Endometrium (tissue), 2 donors: ENCODE results near the gene VSTM2B.
"Not testable (repeated sequence)": the region's sequence is repeated elsewhere in the genome, so short reads cannot be mapped to it uniquely, and the experiment has no call there.

Source experiments
- FAIRE-seq: peaks from 2 replicates; lab custom pipeline; 2012; peaks lifted over from hg19 to GRCh38; lab: Jason Lieb, UNC
- donor health status: control.
- donor health status: control.

The VSTM2B gene

GRCh38 chr19:29525901-29526729 is at the start of gene VSTM2B:
VSTM2B (plus strand) TSS chr19:29525994; CDS start chr19:29526584, 590 bp downstream.
- FAIRE-seq = no peak

DNA sequence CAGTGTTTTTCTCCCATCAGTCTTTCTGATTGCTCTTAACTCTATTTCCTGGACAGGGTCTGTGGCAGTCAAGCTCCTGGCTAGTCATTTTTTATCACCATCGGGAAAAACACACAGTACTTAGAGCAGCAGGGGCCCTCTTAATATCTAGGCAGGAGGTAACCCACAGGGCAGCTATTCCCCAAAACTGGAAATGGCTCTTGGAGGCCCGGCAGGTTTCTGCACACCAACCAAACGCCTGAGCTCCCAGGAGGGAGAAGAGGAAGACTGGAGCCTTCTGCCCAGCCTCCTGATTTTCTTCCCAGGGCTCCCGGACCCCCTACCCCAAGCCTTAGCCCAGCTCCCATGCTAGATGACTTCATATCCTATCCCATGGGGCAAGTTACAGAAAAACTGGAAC is 49.3 kb upstream of the VSTM2B start:
- no peak for FAIRE-seq

DNA sequence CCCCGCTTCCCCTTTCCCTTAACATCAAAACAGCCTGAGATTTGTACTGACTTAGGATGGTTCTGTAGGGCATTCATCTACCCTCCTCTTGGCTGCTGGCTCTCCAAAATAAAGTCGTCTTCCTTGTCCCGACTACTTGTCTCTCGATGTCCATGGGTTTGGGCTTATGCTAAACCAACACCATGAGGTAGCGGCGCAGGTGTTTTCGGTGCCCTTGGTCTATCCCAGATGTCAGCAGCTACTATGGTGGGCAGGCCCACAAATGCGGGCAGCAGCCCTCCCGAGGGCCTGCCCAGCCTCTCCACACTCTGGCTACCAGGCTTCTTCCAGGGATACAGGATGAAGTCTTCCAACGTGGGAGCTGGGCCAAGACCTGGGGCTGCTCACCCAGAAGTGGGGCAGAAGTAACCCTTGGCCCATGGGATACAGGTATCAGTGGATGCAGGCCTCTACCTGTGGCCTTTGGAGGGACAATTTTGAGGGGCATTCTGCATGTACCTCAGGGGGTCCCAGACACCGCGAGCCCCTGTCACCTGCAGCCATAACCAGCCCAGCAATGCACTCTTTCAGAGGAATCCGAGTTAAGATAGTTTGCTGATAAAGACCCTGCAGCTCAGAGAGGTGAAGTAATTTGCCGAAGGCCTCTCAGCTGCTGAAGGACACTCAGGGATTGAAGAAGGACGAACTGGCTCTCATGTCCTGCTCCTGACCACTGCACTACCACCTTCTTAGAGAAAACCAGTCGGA is 47.8 kb upstream of the VSTM2B start:
- FAIRE-seq = no peak

GRCh38 chr19:29478578-29479565 is 46.9 kb upstream of the VSTM2B start:
- FAIRE-seq = no peak

DNA sequence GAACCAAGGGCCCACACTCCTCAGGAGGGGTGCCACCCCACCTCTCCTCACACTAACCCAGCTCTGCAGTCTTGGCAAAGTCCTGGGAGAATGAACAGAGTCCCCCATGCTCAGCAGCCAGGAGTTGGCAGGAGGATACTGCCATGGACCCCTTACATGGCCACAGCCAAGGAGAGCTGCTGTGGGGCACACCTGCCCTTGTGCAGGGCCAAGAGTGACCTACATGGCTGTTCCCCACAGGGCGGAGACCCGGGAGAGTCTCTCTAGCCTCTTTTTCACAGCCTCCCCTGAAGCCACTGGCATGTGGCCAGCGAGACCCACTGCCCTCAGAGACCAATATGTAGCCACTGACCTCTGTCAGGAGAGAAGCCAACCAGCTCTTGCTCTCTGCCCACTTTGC is 45.9 kb upstream of the VSTM2B start:
- no peak for FAIRE-seq

GRCh38 chr19:29480507-29480906 is 45.3 kb upstream of the VSTM2B start:
- FAIRE-seq = no peak

DNA sequence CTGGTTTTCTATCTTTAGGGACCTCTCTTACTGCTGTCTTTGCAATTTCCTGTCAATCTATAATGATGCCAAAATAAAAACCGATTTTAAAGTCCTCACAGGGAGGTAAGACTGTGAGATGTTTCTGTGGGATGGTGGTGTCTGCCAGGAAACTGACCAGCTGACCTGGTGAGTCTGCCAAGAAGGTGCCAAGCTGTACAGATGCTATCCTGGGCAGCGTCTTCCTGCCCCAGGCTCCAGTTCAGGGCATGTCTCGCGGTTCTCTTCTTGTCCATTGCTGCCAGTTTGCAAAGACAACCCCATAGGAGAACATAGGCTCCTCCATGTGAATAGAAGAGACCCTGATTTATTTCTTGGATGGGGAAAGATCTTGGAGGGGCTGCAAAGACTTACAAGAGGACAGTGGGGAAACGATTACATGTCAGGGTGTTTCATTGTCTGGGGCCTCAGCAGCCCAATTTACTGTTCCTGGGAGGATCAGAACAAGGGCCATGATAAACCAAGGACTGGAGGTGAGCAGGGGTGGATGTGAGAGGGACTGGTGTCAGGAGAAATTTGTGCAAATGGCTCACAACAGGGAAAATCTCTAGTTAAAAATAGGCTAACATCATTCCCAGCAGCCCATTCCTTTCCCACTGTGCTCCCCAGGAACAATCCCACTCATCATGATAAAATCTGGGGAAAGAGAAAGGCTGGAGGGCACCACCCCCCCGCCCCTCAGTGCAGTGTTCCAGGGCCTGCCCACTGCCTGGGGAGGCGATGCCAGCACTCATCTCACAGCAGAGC is 42.7 kb upstream of the VSTM2B start:
- FAIRE-seq = no peak

GRCh38 chr19:29483641-29483920 is 42.2 kb upstream of the VSTM2B start:
- FAIRE-seq = no peak

DNA sequence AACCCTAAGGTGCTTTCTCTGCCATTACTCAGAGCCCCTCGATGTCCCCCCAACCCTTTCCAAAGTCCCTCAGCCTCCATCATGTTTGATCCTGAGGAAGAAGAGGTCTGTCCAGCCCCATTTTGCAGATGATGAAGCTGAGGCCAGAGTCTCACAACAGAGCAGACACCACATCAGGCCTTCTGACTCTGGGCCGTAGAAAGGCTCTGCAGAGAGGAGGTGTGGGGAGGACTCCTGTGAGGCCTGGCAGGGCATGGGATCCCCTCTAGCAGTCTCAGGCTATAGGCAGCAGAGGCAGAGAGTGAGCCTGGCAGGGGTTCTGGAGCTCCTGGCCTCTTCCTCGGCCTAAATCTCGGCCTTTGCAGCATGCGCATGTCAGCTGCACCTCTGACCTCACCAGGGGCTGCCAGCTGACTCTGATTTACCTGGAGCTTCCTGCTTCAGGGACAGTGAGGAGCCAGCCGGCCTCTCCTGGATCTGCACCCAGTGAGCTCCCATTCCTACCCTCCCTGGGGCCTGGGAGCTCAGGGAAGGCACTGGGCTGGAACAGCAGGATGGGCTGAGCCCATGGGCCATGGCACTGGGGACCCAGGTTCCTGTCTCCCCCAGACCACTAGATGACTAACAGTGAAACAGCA is 41.7 kb upstream of the VSTM2B start:
- FAIRE-seq = no peak

DNA sequence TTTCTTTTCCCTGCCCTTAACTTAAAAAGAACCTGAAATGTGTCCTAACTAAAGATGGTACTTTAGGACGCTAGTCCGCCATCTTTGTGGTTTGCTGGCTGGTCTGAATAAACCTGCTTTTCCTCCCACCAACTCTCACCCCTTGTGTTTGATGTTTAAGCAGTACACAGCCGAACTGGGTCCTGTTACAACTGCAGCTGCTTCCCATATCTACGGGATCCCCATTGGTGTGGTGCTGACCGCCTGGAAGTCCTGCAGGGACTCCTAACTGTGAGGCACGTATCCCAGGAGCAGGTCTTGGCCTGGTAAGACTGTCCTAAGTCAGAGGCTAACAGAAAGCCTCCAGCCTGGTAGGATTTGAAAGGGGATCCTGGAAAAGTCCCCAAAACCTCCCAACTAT is 40.9 kb upstream of the VSTM2B start:
- no peak for FAIRE-seq

GRCh38 chr19:29485293-29485692 is 40.5 kb upstream of the VSTM2B start:
- no peak for FAIRE-seq

- FAIRE-seq = not testable (repeated sequence)
Observed at GRCh38 chr19:29486961-29487360, 38.8 kb upstream of the VSTM2B start.

GRCh38 chr19:29487432-29487831 is 38.4 kb upstream of the VSTM2B start:
- no peak for FAIRE-seq

- no peak for FAIRE-seq
Observed at GRCh38 chr19:29488316-29488715, 37.5 kb upstream of the VSTM2B start.

GRCh38 chr19:29489172-29489951 is 36.4 kb upstream of the VSTM2B start:
- FAIRE-seq = no peak

DNA sequence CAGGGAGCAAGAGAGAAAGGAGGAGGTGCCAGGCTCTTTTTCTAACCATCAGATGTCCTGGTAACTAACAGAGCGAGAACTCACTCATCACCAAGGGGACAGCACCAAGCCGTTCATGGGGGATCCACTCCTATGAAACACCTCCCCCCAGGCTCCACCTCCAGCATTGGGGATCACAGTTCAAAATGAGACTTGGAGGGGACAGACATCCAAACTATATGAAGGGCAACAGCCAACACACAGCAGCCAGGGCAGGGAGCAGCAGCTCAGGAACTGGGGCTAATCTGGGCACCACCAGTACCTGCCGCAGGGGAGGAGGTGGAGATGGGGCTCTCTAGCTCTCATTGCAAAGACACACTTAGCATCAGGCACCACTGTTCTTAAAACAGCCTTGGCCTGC is 34.3 kb upstream of the VSTM2B start:
- FAIRE-seq = no peak

- FAIRE-seq = no peak
Observed at GRCh38 chr19:29491995-29492577, 33.7 kb upstream of the VSTM2B start.

- no peak for FAIRE-seq
Observed at GRCh38 chr19:29492769-29493168, 33.0 kb upstream of the VSTM2B start.

DNA sequence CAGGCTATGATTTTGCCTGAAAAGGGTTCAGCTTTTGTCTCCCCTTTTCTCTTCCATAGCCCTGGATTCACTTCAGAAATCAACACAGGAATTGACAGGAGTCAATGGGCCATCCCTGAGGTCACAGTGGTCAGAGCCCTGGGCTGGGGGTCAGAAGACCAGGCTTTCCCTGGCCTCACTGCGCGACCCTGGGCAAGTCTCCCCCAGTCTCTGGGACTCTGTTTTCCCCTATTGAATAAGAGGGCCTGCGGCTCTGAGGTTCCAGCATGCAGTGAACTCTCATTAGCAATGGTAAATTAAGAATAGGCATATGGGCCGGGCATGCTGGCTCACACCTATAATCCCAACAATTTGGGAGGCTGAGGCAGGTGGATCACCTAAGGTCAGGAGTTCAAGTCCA is 30.7 kb upstream of the VSTM2B start:
- FAIRE-seq = no peak

DNA sequence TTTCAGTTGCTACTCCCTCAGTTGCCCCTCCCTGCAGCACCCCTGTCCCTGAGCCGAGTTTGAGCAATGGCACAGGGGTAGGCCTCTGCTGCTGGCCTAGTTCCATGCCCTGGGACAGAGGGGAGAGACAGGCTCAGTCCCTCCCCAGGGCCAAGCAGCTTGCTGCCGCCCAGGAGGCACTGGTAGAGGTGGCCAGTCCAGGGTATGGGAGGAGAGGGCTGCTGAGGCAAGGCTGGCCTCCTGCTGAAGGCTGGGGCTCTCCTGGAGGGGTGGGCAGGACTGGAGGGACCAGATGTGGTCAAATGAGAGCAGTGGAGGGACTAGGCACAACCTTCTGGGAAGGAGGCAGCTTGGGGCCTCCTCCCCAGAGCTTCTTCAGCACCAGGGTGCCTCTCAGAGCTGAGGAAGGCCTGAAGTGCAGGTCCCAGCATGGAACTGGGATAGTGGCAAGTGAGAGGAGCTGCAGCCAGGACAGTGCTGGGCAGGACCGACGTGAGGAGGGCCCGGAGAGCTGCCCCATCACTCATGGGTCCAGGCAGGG is 29.8 kb upstream of the VSTM2B start:
- FAIRE-seq = no peak
